Mucosa of gallbladder (tissue), 1 donor: ENCODE results near the gene CPEB3. TPM values are rescaled to one million over a fixed set of nuclear protein-coding genes. Genes with fewer than 3 reads are reported as not detected.

Experiments
- DNase-seq: peaks from one replicate; pipeline ENCODE4 v3.0.0-alpha.2; 2020; ENCODE audit warnings: low spot score
- total RNA-seq: library from RNA; stranded (reverse); gene quantifications from one replicate; pipeline ENCODE4 v1.2.1, GENCODE V29; 2021
- donor health status: DM: no; HTN: no; CAD: no.

CPEB3 gene
- total RNA-seq, 1 donor from 2014 or later: 9.7 TPM

- DNase-seq: no peak
These were observed 187.3 kb downstream of the CPEB3 start for GRCh38 chr10:92103376-92104090.

- no peak for DNase-seq
These were observed 188.2 kb downstream of the CPEB3 start for GRCh38 chr10:92102601-92103213.

- no peak for DNase-seq
These were observed 195.9 kb downstream of the CPEB3 start for GRCh38 chr10:92094960-92095359.

- DNase-seq: no peak
These were observed 198.9 kb downstream of the CPEB3 start for GRCh38 chr10:92091965-92092364.

- DNase-seq: peak; percentile 75
These were observed 203.0 kb downstream of the CPEB3 start for GRCh38 chr10:92087750-92088395.

- no peak for DNase-seq
These were observed 208.1 kb downstream of the CPEB3 start for GRCh38 chr10:92082583-92083280.

GRCh38 chr10:92081641-92082040 is 209.2 kb downstream of the CPEB3 start:
- no peak for DNase-seq

GRCh38 chr10:92080244-92080643 is 210.6 kb downstream of the CPEB3 start:
- DNase-seq: no peak

- no peak for DNase-seq
These were observed 211.9 kb downstream of the CPEB3 start for GRCh38 chr10:92079003-92079402.

- no peak for DNase-seq
These were observed 214.2 kb downstream of the CPEB3 start for GRCh38 chr10:92076722-92077121.

- no peak for DNase-seq
These were observed 215.0 kb downstream of the CPEB3 start for GRCh38 chr10:92075829-92076228.

- no peak for DNase-seq
These were observed 216.6 kb downstream of the CPEB3 start for GRCh38 chr10:92074126-92074887.

GRCh38 chr10:92068900-92069299 is 222.0 kb downstream of the CPEB3 start:
- no peak for DNase-seq

- no peak for DNase-seq
These were observed 224.5 kb downstream of the CPEB3 start for GRCh38 chr10:92066386-92066785.

- no peak for DNase-seq
These were observed 226.4 kb downstream of the CPEB3 start for GRCh38 chr10:92064506-92064905.

- DNase-seq: no peak
These were observed 228.6 kb downstream of the CPEB3 start for GRCh38 chr10:92062273-92062672.

- no peak for DNase-seq
These were observed 236.1 kb downstream of the CPEB3 start for GRCh38 chr10:92054807-92055206.

GRCh38 chr10:92052741-92053140 is 238.1 kb downstream of the CPEB3 start:
- no peak for DNase-seq

- DNase-seq: no peak
These were observed 238.8 kb downstream of the CPEB3 start for GRCh38 chr10:92052088-92052487.

GRCh38 chr10:92047215-92047614 is 243.7 kb downstream of the CPEB3 start:
- DNase-seq: no peak

GRCh38 chr10:92045641-92046106 is 245.2 kb downstream of the CPEB3 start:
- DNase-seq: no peak

GRCh38 chr10:92042541-92042940 is 248.3 kb downstream of the CPEB3 start:
- no peak for DNase-seq
